ENCODE data around the gene SLC7A5. TPM values are rescaled to one million over a fixed set of nuclear protein-coding genes. Genes with fewer than 3 reads are reported as not detected.
"Not testable (repeated sequence)": the region's sequence is repeated elsewhere in the genome, so short reads cannot be mapped to it uniquely, and the experiment has no call there.

Gene SLC7A5
- total RNA-seq, 1 donor from 2014 or later: 41.6 TPM

DNA sequence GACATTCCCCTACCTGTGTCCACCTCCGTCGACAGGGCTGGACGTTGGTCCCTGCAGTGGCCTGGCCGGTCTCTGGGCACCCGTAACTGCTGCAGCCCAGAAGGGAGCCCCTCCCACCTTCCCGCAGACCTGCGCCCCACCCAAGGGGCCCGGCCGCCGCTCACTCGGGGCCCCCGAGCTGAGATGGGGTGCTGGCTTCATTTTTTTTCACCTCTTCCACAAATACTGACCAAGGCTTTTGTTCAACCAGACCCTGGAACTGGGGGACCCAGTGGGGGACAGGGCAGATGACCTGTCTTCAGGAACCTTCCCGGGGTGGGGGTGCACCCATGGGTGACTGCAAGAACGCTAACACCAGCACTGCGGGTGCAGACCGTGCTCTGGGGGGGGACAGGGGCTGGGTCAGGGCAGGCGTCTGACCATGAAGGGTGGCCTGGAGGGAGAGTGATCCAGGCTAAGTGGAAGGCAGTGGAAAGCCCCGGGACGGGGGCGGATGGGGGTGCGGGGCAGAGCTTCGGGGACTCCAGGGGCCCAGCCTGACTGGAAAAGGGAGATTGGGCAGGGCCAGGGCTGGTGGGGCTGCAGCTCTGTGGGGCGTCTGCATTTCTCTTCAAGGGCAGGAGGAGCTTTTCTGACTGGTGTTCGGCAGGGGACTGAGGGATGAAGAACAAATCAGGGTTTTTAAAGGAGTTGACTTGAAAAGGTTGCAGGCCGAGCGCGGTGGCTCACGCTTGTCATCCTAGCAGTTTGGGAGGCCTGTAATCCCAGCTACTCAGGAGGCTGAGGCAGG, 42.3 kb downstream of the SLC7A5 start:
- no peaks in the 10 kb centered on the region for H3K9me3 Mint-ChIP-seq
- peaks cover 6% of the 10 kb centered on the region for H3K27me3 Mint-ChIP-seq (ENCODE audit: low read depth)
- DNase-seq (ENCODE audit: low read depth, low spot score): no peak
- TF ChIP-seq, protein P1, sequence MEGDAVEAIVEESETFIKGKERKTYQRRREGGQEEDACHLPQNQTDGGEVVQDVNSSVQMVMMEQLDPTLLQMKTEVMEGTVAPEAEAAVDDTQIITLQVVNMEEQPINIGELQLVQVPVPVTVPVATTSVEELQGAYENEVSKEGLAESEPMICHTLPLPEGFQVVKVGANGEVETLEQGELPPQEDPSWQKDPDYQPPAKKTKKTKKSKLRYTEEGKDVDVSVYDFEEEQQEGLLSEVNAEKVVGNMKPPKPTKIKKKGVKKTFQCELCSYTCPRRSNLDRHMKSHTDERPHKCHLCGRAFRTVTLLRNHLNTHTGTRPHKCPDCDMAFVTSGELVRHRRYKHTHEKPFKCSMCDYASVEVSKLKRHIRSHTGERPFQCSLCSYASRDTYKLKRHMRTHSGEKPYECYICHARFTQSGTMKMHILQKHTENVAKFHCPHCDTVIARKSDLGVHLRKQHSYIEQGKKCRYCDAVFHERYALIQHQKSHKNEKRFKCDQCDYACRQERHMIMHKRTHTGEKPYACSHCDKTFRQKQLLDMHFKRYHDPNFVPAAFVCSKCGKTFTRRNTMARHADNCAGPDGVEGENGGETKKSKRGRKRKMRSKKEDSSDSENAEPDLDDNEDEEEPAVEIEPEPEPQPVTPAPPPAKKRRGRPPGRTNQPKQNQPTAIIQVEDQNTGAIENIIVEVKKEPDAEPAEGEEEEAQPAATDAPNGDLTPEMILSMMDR (conservative IDR thresholded peaks at IDR 0.05): no peak
- H3K4me1 Mint-ChIP-seq: peaks cover 12% of the 10 kb centered on the region
- no peaks in the 10 kb centered on the region for H3K36me3 Mint-ChIP-seq (ENCODE audit: low read depth)
- no peak overlapping the region for H3K4me3 Mint-ChIP-seq
- H3K27ac Mint-ChIP-seq (ENCODE audit: unreplicated experiment): peak overlapping the region; percentile 12

DNA sequence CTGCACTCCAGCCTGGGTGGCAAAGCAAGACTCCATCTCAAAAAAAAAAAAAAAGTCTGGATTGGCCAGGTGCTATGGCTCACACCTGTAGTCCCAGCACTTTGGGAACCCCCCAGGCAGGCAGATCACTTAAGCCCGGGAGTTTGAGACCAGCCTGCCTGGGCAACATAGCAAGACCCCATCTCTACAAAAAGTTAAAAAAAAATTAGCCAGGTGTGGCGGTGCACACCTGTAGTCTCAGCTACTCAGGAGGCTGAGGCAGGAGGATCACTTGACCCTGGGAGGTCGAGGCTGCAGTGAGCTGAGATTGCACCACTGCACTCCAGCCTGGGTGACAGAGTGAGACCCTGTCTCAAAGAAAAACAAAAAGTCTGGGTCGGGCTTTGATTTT, 42.9 kb downstream of the SLC7A5 start:
- DNase-seq (ENCODE audit: low read depth, low spot score); H3K27me3 Mint-ChIP-seq (ENCODE audit: low read depth); H3K36me3 Mint-ChIP-seq (ENCODE audit: low read depth); H3K9me3 Mint-ChIP-seq; H3K27ac Mint-ChIP-seq (ENCODE audit: unreplicated experiment); H3K4me3 Mint-ChIP-seq: not testable (repeated sequence)
- peaks cover 18% of the 10 kb centered on the region for H3K4me1 Mint-ChIP-seq

DNA sequence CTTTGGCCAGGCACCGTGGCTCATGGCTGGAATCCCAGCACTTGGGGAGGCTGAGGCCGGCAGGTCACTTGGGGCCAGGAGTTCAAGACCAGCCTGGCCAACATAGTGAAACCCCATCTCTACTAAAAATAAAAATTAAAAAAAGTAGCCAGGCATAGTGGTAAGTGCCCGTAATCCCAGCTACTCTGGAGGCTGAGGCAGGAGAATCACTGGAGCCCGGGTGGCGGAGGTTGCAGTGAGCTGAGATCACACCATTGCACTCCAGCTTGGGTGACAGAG, 43.5 kb downstream of the SLC7A5 start:
- not testable (repeated sequence) for H3K9me3 Mint-ChIP-seq; H3K27ac Mint-ChIP-seq (ENCODE audit: unreplicated experiment); H3K36me3 Mint-ChIP-seq (ENCODE audit: low read depth); H3K4me3 Mint-ChIP-seq; H3K27me3 Mint-ChIP-seq (ENCODE audit: low read depth); DNase-seq (ENCODE audit: low read depth, low spot score)
- peaks cover 21% of the 10 kb centered on the region for H3K4me1 Mint-ChIP-seq

- H3K27me3 Mint-ChIP-seq (ENCODE audit: low read depth): peaks cover 6% of the 10 kb centered on the region
- TF ChIP-seq, protein P1 (conservative IDR thresholded peaks at IDR 0.05): no peak
- peaks cover 27% of the 10 kb centered on the region for H3K4me1 Mint-ChIP-seq
- H3K27ac Mint-ChIP-seq (ENCODE audit: unreplicated experiment): no peak overlapping the region
- no peaks in the 10 kb centered on the region for H3K9me3 Mint-ChIP-seq
- H3K36me3 Mint-ChIP-seq (ENCODE audit: low read depth): no peaks in the 10 kb centered on the region
- no peak for DNase-seq (ENCODE audit: low read depth, low spot score)
- no peak overlapping the region for H3K4me3 Mint-ChIP-seq
Measured at GRCh38 chr16:87824991-87825841, 44.1 kb downstream of the SLC7A5 start.

GRCh38 chr16:87824016-87824990, 45.0 kb downstream of the SLC7A5 start:
- Mint-ChIP-seq H3K4me3 (no peak overlapping the region), H3K27ac (ENCODE audit: unreplicated experiment) (no peak overlapping the region), H3K9me3 (no peaks in the 10 kb centered on the region), H3K4me1 (peaks cover 31% of the 10 kb centered on the region), H3K27me3 (ENCODE audit: low read depth) (peaks cover 6% of the 10 kb centered on the region), H3K36me3 (ENCODE audit: low read depth) (no peaks in the 10 kb centered on the region)
- DNase-seq (ENCODE audit: low read depth, low spot score): no peak
- TF ChIP-seq, protein P1 (conservative IDR thresholded peaks at IDR 0.05): no peak
